GM13977 (cell line): ENCODE results near the gene PDE7B.

ENCODE experiments used
- DNase-seq: peaks from one replicate; pipeline ENCODE4 v3.0.0; 2012; ENCODE audit warnings: low spot score
- CTCF ChIP-seq: IDR thresholded peaks from 2 replicates; pipeline ENCODE4 v1.5.1; 2012; ENCODE audit warnings: mild to moderate bottlenecking, control low read depth; ENCODE audit not compliant: insufficient read depth; ENCODE audit errors: extremely low read depth, missing control alignments
- in situ Hi-C: fragments of 300-500 bp; cut with MboI; formaldehyde crosslinking; loops from one replicate; pipeline ENCODE4 v1.12.0; 2022; ENCODE audit warnings: low sequenced_read_pairs, low pct_unique_long_range_greater_than_20kb, mixed read lengths, inconsistent platforms; ENCODE audit not compliant: unreplicated experiment

PDE7B gene

GRCh38 chr6:135983093-135983492, 131.6 kb downstream of the PDE7B start:
- DNase-seq, result no peak
- in situ Hi-C loops, result no loop called here
- TF ChIP-seq CTCF, result no peak

- in situ Hi-C loops, result no loop called here
- TF ChIP-seq CTCF, result no peak
- no peak for DNase-seq
Observed at GRCh38 chr6:135983718-135984343, 132.3 kb downstream of the PDE7B start.

- DNase-seq, result no peak
- in situ Hi-C loops, result no loop called here
Observed at GRCh38 chr6:135985471-135985870, 134.0 kb downstream of the PDE7B start.

GRCh38 chr6:135987226-135987625, 135.7 kb downstream of the PDE7B start:
- in situ Hi-C loops, result no loop called here
- TF ChIP-seq CTCF, result no peak

More at GRCh38 chr6:135985471-135985870, 134.0 kb downstream of the PDE7B start:
- no peak for TF ChIP-seq CTCF

GRCh38 chr6:135990439-135990838, 138.9 kb downstream of the PDE7B start:
- no peak for DNase-seq
- in situ Hi-C loops, result no loop called here
- no peak for TF ChIP-seq CTCF

More at GRCh38 chr6:135987226-135987625, 135.7 kb downstream of the PDE7B start:
- no peak for DNase-seq

- in situ Hi-C loops, result no loop called here
- TF ChIP-seq CTCF, result no peak
- DNase-seq, result no peak
Observed at GRCh38 chr6:135990855-135991464, 139.5 kb downstream of the PDE7B start.
